Endothelial cell of umbilical vein (primary cell): ENCODE measurements around the gene KIF19. TPM values are rescaled to one million over a fixed set of nuclear protein-coding genes. Genes with fewer than 3 reads are reported as not detected.

Experiments
- BruUV-seq: library from RNA; stranded (reverse); fragments of 400-500 nt; replicated peaks from 2 replicates; lab custom pipeline; 2021; lab: Mats Ljungman, UMichigan
- CTCF ChIA-PET: fragments of 300-600, 350-600 bp; sonication (Branson Sonifier 250); formaldehyde crosslinking; loops from one replicate; lab custom pipeline; 2021; ENCODE audit warnings: antibody characterized with exemption, inconsistent platforms; lab: Charles Lee
- POLR2A ChIA-PET: fragments of 300-600, 350-600 bp; sonication (Branson Sonifier 250); formaldehyde crosslinking; loops from one replicate; lab custom pipeline; 2021; ENCODE audit warnings: antibody characterized with exemption, inconsistent platforms; lab: Charles Lee
- DNase-seq: peaks from one replicate; pipeline ENCODE4 v3.0.0-alpha.2; 2011; ENCODE audit warnings: low read depth, low spot score
- FAIRE-seq: peaks from 2 replicates; lab custom pipeline; 2011; peaks lifted over from hg19 to GRCh38; lab: Jason Lieb, UNC
- H2AFZ ChIP-seq: 2 replicates; pipeline ENCODE4 v1.6.0; 2012; ENCODE audit warnings: low read depth, low read length, control low read depth, inconsistent platforms
- H3K27ac ChIP-seq: 2 replicates; pipeline ENCODE4 v1.5.1; 2011; ENCODE audit warnings: low read depth, mild to moderate bottlenecking, control low read depth, low read length, moderate library complexity; ENCODE audit not compliant: insufficient read depth
- H3K27me3 ChIP-seq, 2 experiments: 2 replicates each; pipeline versions ENCODE4 v1.6.0 to v1.6.1; 2011; ENCODE audit warnings: low read length in 2 of 2, mixed read lengths in 1 of 2; ENCODE audit not compliant: control insufficient read depth in 2 of 2, insufficient read depth in 2 of 2
- H3K36me3 ChIP-seq, 2 experiments: 2 replicates in 1 of 2; 3 replicates in 1 of 2; pipeline ENCODE4 v1.5.1; 2011; ENCODE audit warnings: low read length in 2 of 2, mild to moderate bottlenecking in 1 of 2, moderate library complexity in 1 of 2; ENCODE audit not compliant: control insufficient read depth in 2 of 2, insufficient read depth in 2 of 2; ENCODE audit errors: extremely low read depth in 1 of 2
- H3K4me1 ChIP-seq: 3 replicates; pipeline ENCODE4 v1.5.1; 2011; ENCODE audit warnings: mild to moderate bottlenecking, low read length; ENCODE audit not compliant: control insufficient read depth, insufficient read depth; ENCODE audit errors: extremely low read depth
- H3K4me2 ChIP-seq: 2 replicates; pipeline ENCODE4 v1.6.1; 2011; ENCODE audit warnings: low read length, control low read depth, mixed read lengths; ENCODE audit not compliant: insufficient read depth
- H3K4me3 ChIP-seq, 3 experiments: fragments of 200-600 bp in 1 of 3; sonication (generic), shearing (Covaris generic) in 1 of 3; replicated peaks in 1 of 3; 2 replicates each; pipeline ENCODE4 v1.5.1; 2011 to 2016; ENCODE audit warnings: control low read depth in 3 of 3, low read length in 3 of 3, mild to moderate bottlenecking in 2 of 3, inconsistent platforms in 1 of 3, low read depth in 1 of 3, moderate library complexity in 1 of 3; ENCODE audit not compliant: insufficient read depth in 1 of 3
- H3K79me2 ChIP-seq: 2 replicates; pipeline ENCODE4 v1.6.0; 2012; ENCODE audit warnings: low read length, inconsistent platforms; ENCODE audit not compliant: control insufficient read depth, insufficient read depth
- H3K9ac ChIP-seq: replicated peaks from 2 replicates; pipeline ENCODE3; 2011; ENCODE audit warnings: low read length, control low read depth; ENCODE audit not compliant: insufficient read depth; ENCODE audit errors: extremely low read depth
- H3K9me1 ChIP-seq: replicated peaks from 3 replicates; pipeline ENCODE4 v1.6.0; 2011; ENCODE audit warnings: mild to moderate bottlenecking, low read length; ENCODE audit not compliant: control insufficient read depth, insufficient read depth; ENCODE audit errors: extremely low read depth
- H3K9me3 ChIP-seq: replicated peaks from 2 replicates; pipeline ENCODE4 v1.5.1; 2012; ENCODE audit warnings: low read length, inconsistent platforms; ENCODE audit not compliant: control insufficient read depth, insufficient read depth
- H4K20me1 ChIP-seq: replicated peaks from 2 replicates; pipeline ENCODE3; 2011; ENCODE audit warnings: mild to moderate bottlenecking, low read length; ENCODE audit not compliant: control insufficient read depth, insufficient read depth; ENCODE audit errors: extremely low read depth
- CTCF ChIP-seq, 2 donors: IDR thresholded peaks; 1 replicate in 1 of 2; 2 replicates in 1 of 2; pipeline ENCODE4 v1.5.1; 2011; ENCODE audit warnings: low read length in 2 of 2, mild to moderate bottlenecking in 2 of 2, moderate library complexity in 2 of 2, control low read depth in 1 of 2, inconsistent platforms in 1 of 2, low read depth in 1 of 2; ENCODE audit not compliant: insufficient read depth in 1 of 2; ENCODE audit errors: extremely low read depth in 1 of 2
- EZH2 ChIP-seq: IDR thresholded peaks from 2 replicates; pipeline ENCODE4 v1.6.1; 2012; ENCODE audit warnings: borderline replicate concordance, low read depth, mild to moderate bottlenecking, moderate library complexity, low read length, inconsistent platforms; ENCODE audit not compliant: severe bottlenecking
- FOS ChIP-seq: IDR thresholded peaks from 2 replicates; pipeline ENCODE4 v1.6.1; 2011; ENCODE audit warnings: mild to moderate bottlenecking, low read length, moderate library complexity, borderline replicate concordance; ENCODE audit not compliant: insufficient read depth
- GATA2 ChIP-seq: IDR thresholded peaks from 2 replicates; pipeline ENCODE4 v1.7.0; 2011; ENCODE audit warnings: low read depth, mild to moderate bottlenecking, moderate library complexity, mixed read lengths, low read length; ENCODE audit not compliant: insufficient read length, insufficient read depth
- JUN ChIP-seq: IDR thresholded peaks from 2 replicates; pipeline ENCODE4 v1.6.1; 2011; ENCODE audit warnings: borderline replicate concordance, low read depth; ENCODE audit not compliant: insufficient read length, insufficient read depth
- MAX ChIP-seq: IDR thresholded peaks from 2 replicates; pipeline ENCODE4 v1.6.1; 2011; ENCODE audit not compliant: insufficient read depth, insufficient read length
- MYC ChIP-seq: IDR thresholded peaks from one replicate; pipeline ENCODE4 v1.6.1; 2011; ENCODE audit warnings: mild to moderate bottlenecking, low read depth, low read length
- POLR2A ChIP-seq: IDR thresholded peaks from 2 replicates; pipeline ENCODE4 v1.6.1; 2012; ENCODE audit warnings: low read depth, mild to moderate bottlenecking, control low read depth, low read length
- POLR2AphosphoS5 ChIP-seq: IDR thresholded peaks from 2 replicates; pipeline ENCODE4 v1.6.1; 2012; ENCODE audit warnings: low read depth, mild to moderate bottlenecking, control low read depth, low read length, moderate library complexity; ENCODE audit not compliant: insufficient read depth
- dilution Hi-C: fragments of 300-500 bp; cut with MboI; formaldehyde crosslinking; loops from one replicate; pipeline ENCODE4 v1.15.0; 2019; ENCODE audit warnings: low sequenced_read_pairs; ENCODE audit not compliant: extremely low pct_ligation_motif_present
- intact Hi-C: fragments of 100-400 bp; cut with micrococcal nuclease; formaldehyde crosslinking; loops from one replicate; pipeline ENCODE4 v1.10.0; 2022
- polyA plus RNA-seq, 4 experiments: library from polyadenylated mRNA; depleted of rRNA in 3 of 4; stranded (reverse) in 3 of 4; unstranded in 1 of 4; fragments of >200 nt; gene quantifications; 2 replicates each; pipeline versions ENCODE4 v1.2.1 to v1.2.3, GENCODE V29; 2011 to 2012; ENCODE audit warnings: missing spikeins in 1 of 4
- total RNA-seq: library from RNA; stranded (reverse); gene quantifications from 2 replicates; pipeline ENCODE4 v1.2.3, GENCODE V29; 2021

Gene KIF19
- total and polyA plus RNA-seq, 2 donors (not counting 3 experiments of a cell fraction or from before 2014, with no cell fraction given), result 0.10 to 0.84 TPM

- TF ChIP-seq POLR2A, result no peak
- TF ChIP-seq EZH2, result no peak
- no peak for TF ChIP-seq MAX
- TF ChIP-seq CTCF (IDR thresholded peaks at IDR 0.05; ENCODE audit: extremely low read depth in 1 of 2, insufficient read depth in 1 of 2, low read depth in 1 of 2, low read length in 2 of 2), result no peak
- TF ChIP-seq MYC, result no peak
- TF ChIP-seq FOS, result no peak
- no peak for TF ChIP-seq GATA2
- no peak for TF ChIP-seq JUN
- TF ChIP-seq POLR2AphosphoS5, result no peak
- no peaks in the 10 kb centered on the region for H3K27me3 ChIP-seq
- H3K36me3 ChIP-seq, result no peaks in the 10 kb centered on the region
- H3K9me3 ChIP-seq, result no peaks in the 10 kb centered on the region
- H3K4me1 ChIP-seq, result no peaks in the 10 kb centered on the region
- FAIRE-seq (no peak), DNase-seq (no peak)
- BruUV-seq, result no TSS peak
- H3K27ac ChIP-seq, result no peak overlapping the region
- H3K9ac ChIP-seq, result no peak overlapping the region
- no peaks in the 10 kb centered on the region for H3K9me1 ChIP-seq
- no peaks in the 10 kb centered on the region for H4K20me1 ChIP-seq
- dilution Hi-C loops, result no loop called here
- H3K4me3 ChIP-seq, result no peak overlapping the region
- ChIA-PET POLR2A (no interaction called here), CTCF (no interaction called here)
- no peaks in the 10 kb centered on the region for H3K79me2 ChIP-seq
- intact Hi-C loops, result no loop called here
- no peak overlapping the region for H2AFZ ChIP-seq
- no peak overlapping the region for H3K4me2 ChIP-seq
Measured at GRCh38 chr17:74288785-74289184, 37.2 kb upstream of the KIF19 start.
